CD4-positive, alpha-beta memory T cell (primary cell): Measurements from ENCODE around the gene PICALM. TPM values are rescaled to one million over a fixed set of nuclear protein-coding genes. Genes with fewer than 3 reads are reported as not detected.

ENCODE experiments used
- CTCF ChIA-PET: fragments of 350-600 bp; sonication (Branson Sonifier 250); formaldehyde crosslinking; loops from one replicate; lab custom pipeline; 2021; ENCODE audit warnings: inconsistent platforms; ENCODE audit not compliant: partially characterized antibody; lab: Charles Lee
- POLR2A ChIA-PET: fragments of 350-600 bp; sonication (Branson Sonifier 250); formaldehyde crosslinking; loops from one replicate; lab custom pipeline; 2021; ENCODE audit not compliant: partially characterized antibody; lab: Charles Lee
- DNase-seq, 5 donors: peaks; one replicate each; pipeline versions ENCODE4 v3.0.0 to v3.0.0-alpha.2; 2020 to 2022; ENCODE audit warnings: mixed read lengths in 1 of 5
- H3K27ac ChIP-seq: one replicate; pipeline ENCODE4 v1.7.0; 2013; ENCODE audit warnings: low read depth, low read length
- H3K27me3 ChIP-seq: 2 replicates; pipeline ENCODE4 v1.7.0; 2013; ENCODE audit warnings: mild to moderate bottlenecking, low read length, moderate library complexity; ENCODE audit not compliant: insufficient read depth
- H3K36me3 ChIP-seq: 2 replicates; pipeline ENCODE4 v1.7.0; 2013; ENCODE audit warnings: mild to moderate bottlenecking, low read length, moderate library complexity; ENCODE audit not compliant: insufficient read depth
- H3K4me1 ChIP-seq: 2 replicates; pipeline ENCODE4 v1.7.0; 2013; ENCODE audit warnings: mild to moderate bottlenecking, low read length, moderate library complexity; ENCODE audit not compliant: insufficient read depth
- H3K4me3 ChIP-seq, 2 donors: one replicate each; pipeline ENCODE4 v1.7.0; 2013; ENCODE audit warnings: low read length in 2 of 2, mild to moderate bottlenecking in 1 of 2
- H3K9me3 ChIP-seq, 2 donors: one replicate each; pipeline ENCODE4 v1.7.0; 2013; ENCODE audit warnings: low read length in 2 of 2, control low read depth in 1 of 2; ENCODE audit not compliant: control insufficient read depth in 1 of 2
- H3K27ac Mint-ChIP-seq, 7 donors: one replicate each; pipeline ENCODE4 v1.8.0; 2020 to 2021; ENCODE audit warnings: mixed read lengths in 7 of 7, mild to moderate bottlenecking in 6 of 7, inconsistent platforms in 3 of 7, moderate library complexity in 3 of 7
- H3K27me3 Mint-ChIP-seq, 2 donors: one replicate each; pipeline ENCODE4 v1.8.0; 2020 to 2021; ENCODE audit warnings: mixed read lengths in 2 of 2
- H3K36me3 Mint-ChIP-seq, 2 donors: one replicate each; pipeline ENCODE4 v1.8.0; 2020 to 2021; ENCODE audit warnings: mixed read lengths in 2 of 2, inconsistent platforms in 1 of 2, mild to moderate bottlenecking in 1 of 2
- H3K4me1 Mint-ChIP-seq, 4 donors: one replicate each; pipeline ENCODE4 v1.8.0; 2020 to 2021; ENCODE audit warnings: mixed read lengths in 4 of 4, mild to moderate bottlenecking in 1 of 4
- H3K4me3 Mint-ChIP-seq, 8 donors: one replicate each; pipeline ENCODE4 v1.8.0; 2020 to 2021; ENCODE audit warnings: mixed read lengths in 8 of 8, mild to moderate bottlenecking in 7 of 8, moderate library complexity in 6 of 8, inconsistent platforms in 3 of 8
- H3K9me3 Mint-ChIP-seq, 8 donors: one replicate each; pipeline ENCODE4 v1.8.0; 2020 to 2021; ENCODE audit warnings: mixed read lengths in 8 of 8, mild to moderate bottlenecking in 5 of 8, inconsistent platforms in 3 of 8, moderate library complexity in 1 of 8
- intact Hi-C: fragments of 100-400 bp; cut with micrococcal nuclease; formaldehyde crosslinking; loops from one replicate; pipeline ENCODE4 v1.15.1; 2023
- polyA plus RNA-seq, 2 donors: library from polyadenylated mRNA; unstranded; fragments of 300-500 nt; fragmentation: Illumina TruSeq; gene quantifications; one replicate each; pipeline ENCODE4 v1.2.3, GENCODE V29; 2021
- total RNA-seq, 2 experiments: library from RNA; stranded (reverse); gene quantifications; one replicate each; pipeline ENCODE4 v1.2.3, GENCODE V29; 2021

PICALM gene
- total and polyA plus RNA-seq, 4 experiments from 2014 or later = 15.3 to 138 (median 76.8) TPM

DNA sequence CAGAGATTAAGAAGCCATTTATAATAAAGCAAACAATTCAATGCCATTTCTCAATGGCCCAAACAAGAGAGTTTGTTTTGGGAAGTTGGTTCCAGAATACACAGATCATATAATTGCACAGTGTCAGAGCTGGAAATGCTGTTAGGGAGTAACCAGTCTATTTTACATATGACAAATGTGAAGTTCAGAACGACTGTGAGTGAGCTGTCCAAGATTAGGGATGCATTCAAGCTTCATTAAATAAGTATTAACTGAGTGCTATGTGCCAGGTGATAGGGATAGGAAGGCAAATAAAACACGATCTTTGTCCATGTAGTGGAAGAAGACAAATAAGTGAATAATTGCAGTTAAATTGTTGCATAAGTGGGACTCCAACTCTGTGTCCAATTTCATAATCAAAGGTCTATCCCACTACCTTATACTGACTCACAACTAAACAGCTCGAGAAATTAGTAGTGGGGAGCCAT, 33.1 kb upstream of the PICALM start:
- no peaks in the 10 kb centered on the region for H3K27me3 ChIP-seq
- no peak for DNase-seq
- Mint-ChIP-seq H3K4me3 (no peak overlapping the region), H3K36me3 (no peaks in the 10 kb centered on the region), H3K27me3 (peaks cover 0 to 3% of the 10 kb centered on the region in 2 donors), H3K9me3 (peaks cover 0 to 2% (median 0%) of the 10 kb centered on the region in 8 donors), H3K27ac (no peak overlapping the region), H3K4me1 (no peaks in the 10 kb centered on the region)
- intact Hi-C loops = no loop called here
- H3K27ac ChIP-seq = no peak overlapping the region
- ChIA-PET POLR2A (no interaction called here), CTCF (no interaction called here)
- no peaks in the 10 kb centered on the region for H3K9me3 ChIP-seq
- no peaks in the 10 kb centered on the region for H3K4me1 ChIP-seq
- no peaks in the 10 kb centered on the region for H3K36me3 ChIP-seq
- H3K4me3 ChIP-seq = no peak overlapping the region

DNA sequence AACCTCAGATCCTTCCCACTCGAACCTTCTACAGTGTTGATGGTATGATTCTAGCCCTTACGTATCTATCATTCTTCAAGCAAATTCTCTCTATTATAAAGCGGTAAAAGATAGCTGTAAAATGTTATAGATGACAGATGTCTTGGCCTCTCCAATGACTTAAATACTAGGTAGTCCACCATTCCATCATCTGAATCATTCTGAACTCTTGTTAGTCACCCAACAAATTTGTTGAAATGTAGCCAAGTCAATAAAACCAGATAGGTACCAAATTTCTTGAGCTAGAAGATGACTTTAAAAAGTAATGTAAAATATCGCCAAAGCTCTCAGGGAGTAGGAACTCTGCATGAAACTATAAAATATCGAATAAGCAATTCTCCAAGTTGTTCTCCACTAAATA, 32.6 kb upstream of the PICALM start:
- intact Hi-C loops = no loop called here
- H3K36me3 Mint-ChIP-seq = no peaks in the 10 kb centered on the region
- H3K27ac Mint-ChIP-seq = no peak overlapping the region
- H3K9me3 Mint-ChIP-seq = peaks cover 0 to 2% (median 0%) of the 10 kb centered on the region in 8 donors
- Histone ChIP-seq H3K27me3 (no peaks in the 10 kb centered on the region), H3K4me3 (no peak overlapping the region), H3K9me3 (no peaks in the 10 kb centered on the region), H3K4me1 (no peaks in the 10 kb centered on the region), H3K27ac (no peak overlapping the region), H3K36me3 (no peaks in the 10 kb centered on the region)
- DNase-seq = no peak
- peaks cover 0 to 3% of the 10 kb centered on the region in 2 donors for H3K27me3 Mint-ChIP-seq
- H3K4me3 Mint-ChIP-seq = no peak overlapping the region
- no peaks in the 10 kb centered on the region for H3K4me1 Mint-ChIP-seq
- ChIA-PET POLR2A (no interaction called here), CTCF (no interaction called here)

DNA sequence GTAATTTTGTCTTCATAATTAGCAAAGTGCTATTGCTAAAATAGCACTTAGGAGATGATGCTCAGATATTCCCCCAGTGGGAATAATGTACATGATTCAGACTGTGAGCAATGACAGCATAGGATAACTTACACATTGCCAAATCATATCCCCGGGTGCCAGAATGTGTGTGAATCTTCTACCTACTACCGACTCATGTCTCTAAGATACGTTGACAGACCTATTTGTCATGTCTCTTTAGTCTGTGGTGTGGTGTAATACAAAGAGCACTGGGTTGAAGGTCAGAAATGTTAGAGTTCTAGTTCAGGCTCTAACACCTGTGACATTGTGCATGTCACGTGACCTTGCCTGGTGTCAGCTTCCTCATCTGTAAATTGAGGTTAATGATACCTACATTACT, 31.0 kb upstream of the PICALM start:
- H3K9me3 ChIP-seq = no peaks in the 10 kb centered on the region
- POLR2A ChIA-PET = no interaction called here
- Mint-ChIP-seq H3K4me1 (no peaks in the 10 kb centered on the region), H3K27me3 (peaks cover 0 to 3% of the 10 kb centered on the region in 2 donors), H3K36me3 (no peaks in the 10 kb centered on the region), H3K9me3 (peaks cover 0 to 2% (median 0%) of the 10 kb centered on the region in 8 donors), H3K27ac (no peak overlapping the region), H3K4me3 (no peak overlapping the region)
- H3K4me1 ChIP-seq = no peaks in the 10 kb centered on the region
- H3K27me3 ChIP-seq = no peaks in the 10 kb centered on the region
- no peak overlapping the region for H3K27ac ChIP-seq
- DNase-seq = no peak
- intact Hi-C loops = no loop called here
- no peak overlapping the region for H3K4me3 ChIP-seq
- H3K36me3 ChIP-seq = no peaks in the 10 kb centered on the region
- CTCF ChIA-PET = no interaction called here

DNA sequence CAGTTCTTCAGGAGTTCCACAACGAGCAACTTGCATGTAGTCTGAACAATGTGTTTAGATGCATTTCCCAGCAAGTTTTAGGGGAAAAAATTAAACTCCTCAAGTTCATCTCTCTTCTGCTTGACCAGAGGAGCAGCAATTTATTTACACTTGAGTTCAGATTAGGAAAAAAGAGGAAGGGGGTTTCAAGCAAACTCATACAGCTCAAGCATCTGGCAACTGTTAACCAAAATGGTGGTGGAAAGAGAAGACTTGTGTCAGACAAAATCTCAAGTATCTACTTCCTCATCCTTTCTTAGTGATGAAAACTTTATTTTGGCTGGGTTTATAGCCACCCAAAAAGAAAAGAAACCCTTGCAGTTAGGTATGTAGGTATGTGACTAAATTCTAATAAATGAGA, 29.1 kb upstream of the PICALM start:
- Histone ChIP-seq H3K4me3 (no peak overlapping the region), H3K9me3 (no peaks in the 10 kb centered on the region), H3K4me1 (no peaks in the 10 kb centered on the region), H3K27me3 (no peaks in the 10 kb centered on the region), H3K36me3 (no peaks in the 10 kb centered on the region), H3K27ac (no peak overlapping the region)
- Mint-ChIP-seq H3K36me3 (no peaks in the 10 kb centered on the region), H3K9me3 (peaks cover 0 to 2% (median 0%) of the 10 kb centered on the region in 8 donors), H3K27ac (no peak overlapping the region), H3K4me3 (no peak overlapping the region), H3K4me1 (no peaks in the 10 kb centered on the region), H3K27me3 (peaks cover 0 to 3% of the 10 kb centered on the region in 2 donors)
- intact Hi-C loops = no loop called here
- ChIA-PET POLR2A (no interaction called here), CTCF (no interaction called here)
- DNase-seq = no peak

DNA sequence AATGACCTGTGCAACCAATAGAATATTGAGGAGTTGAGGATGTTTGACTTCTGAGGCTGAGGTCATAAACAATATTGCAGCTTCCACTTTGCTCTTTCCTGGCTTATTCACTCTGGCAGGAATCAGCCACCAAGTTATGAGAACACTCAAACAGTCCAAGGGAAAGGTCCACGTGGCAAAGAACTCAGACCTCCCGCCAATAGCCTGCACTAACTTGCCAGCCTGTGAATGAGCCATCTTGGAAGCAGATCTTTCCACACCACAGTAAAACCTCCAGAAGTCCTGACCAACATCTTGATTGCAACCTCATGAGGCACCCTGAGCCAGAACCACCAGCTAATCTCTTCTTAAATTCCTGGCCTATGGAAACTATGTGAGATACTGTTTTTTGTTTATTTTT, 22.7 kb upstream of the PICALM start:
- Mint-ChIP-seq H3K9me3 (peaks cover 0 to 2% (median 0%) of the 10 kb centered on the region in 8 donors), H3K27ac (no peak overlapping the region), H3K4me1 (no peaks in the 10 kb centered on the region), H3K27me3 (peaks cover 0 to 7% of the 10 kb centered on the region in 2 donors), H3K36me3 (no peaks in the 10 kb centered on the region), H3K4me3 (no peak overlapping the region)
- no peak overlapping the region for H3K4me3 ChIP-seq
- intact Hi-C loops = no loop called here
- ChIA-PET POLR2A (no interaction called here), CTCF (interaction anchor here (1.1 kb wide), 1 partner anchor 9 kb away, joined by 3 read pairs; no protein-coding TSS in a partner anchor)
- H3K4me1 ChIP-seq = no peaks in the 10 kb centered on the region
- H3K27ac ChIP-seq = no peak overlapping the region
- no peaks in the 10 kb centered on the region for H3K9me3 ChIP-seq
- H3K27me3 ChIP-seq = no peaks in the 10 kb centered on the region
- no peaks in the 10 kb centered on the region for H3K36me3 ChIP-seq
- DNase-seq = no peak

DNA sequence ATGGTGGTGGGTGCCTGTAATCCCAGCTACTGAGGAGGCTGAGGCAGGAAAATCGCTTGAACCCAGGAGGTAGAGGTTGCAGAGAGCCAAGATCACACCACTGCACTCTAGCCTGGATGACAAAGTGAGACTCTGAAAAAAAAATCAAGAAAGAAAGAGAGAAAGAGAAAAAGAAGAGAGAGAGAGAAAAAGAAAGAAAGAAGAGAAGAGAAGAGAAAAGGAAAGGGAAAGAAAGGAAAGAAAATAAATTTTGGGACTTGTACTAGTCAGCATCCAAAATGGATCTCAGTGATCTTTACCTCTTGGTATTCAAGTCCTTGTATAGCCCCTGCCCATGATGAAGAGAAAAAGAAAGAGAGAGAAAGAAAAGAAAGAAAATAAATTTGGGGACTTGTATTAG, 22.2 kb upstream of the PICALM start:
- CTCF ChIA-PET = interaction anchor here (1.1 kb wide), 1 partner anchor 8 kb away, joined by 3 read pairs; no protein-coding TSS in a partner anchor
- no peak overlapping the region for H3K4me3 Mint-ChIP-seq
- intact Hi-C loops = no loop called here
- H3K27me3 ChIP-seq = no peaks in the 10 kb centered on the region
- H3K27me3 Mint-ChIP-seq = peaks cover 0 to 7% of the 10 kb centered on the region in 2 donors
- no peaks in the 10 kb centered on the region for H3K4me1 Mint-ChIP-seq
- H3K4me3 ChIP-seq = no peak overlapping the region
- no peak for DNase-seq
- no peak overlapping the region for H3K27ac Mint-ChIP-seq
- no peaks in the 10 kb centered on the region for H3K36me3 ChIP-seq
- POLR2A ChIA-PET = no interaction called here
- no peak overlapping the region for H3K27ac ChIP-seq
- no peaks in the 10 kb centered on the region for H3K36me3 Mint-ChIP-seq
- no peaks in the 10 kb centered on the region for H3K9me3 ChIP-seq
- no peaks in the 10 kb centered on the region for H3K4me1 ChIP-seq
- peaks cover 0 to 2% (median 0%) of the 10 kb centered on the region in 8 donors for H3K9me3 Mint-ChIP-seq

DNA sequence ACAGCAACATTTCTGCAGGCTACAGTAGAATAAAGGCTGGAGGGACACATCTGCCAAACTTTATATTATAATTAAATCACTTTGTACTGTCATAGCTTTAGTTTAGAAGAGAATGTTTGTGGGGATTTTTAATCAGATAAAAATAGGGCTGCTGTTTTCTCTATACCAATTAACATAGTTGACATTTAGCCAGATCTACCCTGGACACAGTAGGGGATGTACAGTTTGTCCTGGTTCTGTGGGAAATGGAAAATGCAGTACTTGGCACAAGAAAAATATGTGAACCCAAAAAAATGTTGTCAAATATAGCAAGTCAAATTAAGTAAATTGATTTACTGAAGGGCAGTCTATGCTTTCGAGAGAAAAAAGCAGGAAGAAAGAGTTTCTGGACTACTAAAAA, 20.8 kb upstream of the PICALM start:
- Mint-ChIP-seq H3K36me3 (no peaks in the 10 kb centered on the region), H3K27me3 (peaks cover 0 to 7% of the 10 kb centered on the region in 2 donors), H3K4me3 (no peak overlapping the region), H3K27ac (no peak overlapping the region), H3K4me1 (no peaks in the 10 kb centered on the region), H3K9me3 (peaks cover 0 to 2% (median 0%) of the 10 kb centered on the region in 8 donors)
- Histone ChIP-seq H3K27ac (no peak overlapping the region), H3K27me3 (no peaks in the 10 kb centered on the region), H3K36me3 (no peaks in the 10 kb centered on the region), H3K4me3 (no peak overlapping the region), H3K9me3 (no peaks in the 10 kb centered on the region), H3K4me1 (no peaks in the 10 kb centered on the region)
- no peak for DNase-seq
- intact Hi-C loops = no loop called here
- ChIA-PET POLR2A (no interaction called here), CTCF (interaction anchor here (0.7 kb wide), 1 partner anchor 22 kb away, joined by 3 read pairs; no protein-coding TSS in a partner anchor)
